Measurements from ENCODE around the gene SENP5. TPM values are rescaled to one million over a fixed set of nuclear protein-coding genes. Genes with fewer than 3 reads are reported as not detected.

The SENP5 gene
- total RNA-seq, 1 experiment from 2014 or later, result 27.6 TPM

GRCh38 chr3:196936288-196936687 lies 68.6 kb downstream of the SENP5 start:
- no peaks in the 10 kb centered on the region for H3K27me3 ChIP-seq (ENCODE audit: insufficient read depth, low read length)
- no peaks in the 10 kb centered on the region for H3K9me2 ChIP-seq (ENCODE audit: insufficient read depth)
- ChIA-PET RAD21 (ENCODE audit: low non-redundant PET in 1 of 2, low total read pairs in 2 of 2, uncharacterized antibody in 2 of 2, unreplicated experiment in 2 of 2) (no interaction called here), CTCF (no interaction called here), POLR2A (no interaction called here)
- DNase-seq (ENCODE audit: low read depth, low spot score), result no peak
- H3K4me3 ChIP-seq (replicated peaks in 1 of 2; ENCODE audit: low read depth in 1 of 2, low read length in 2 of 2), result no peak overlapping the region
- H3K9ac ChIP-seq (ENCODE audit: low read length), result no peak overlapping the region
- H3K36me3 ChIP-seq (ENCODE audit: control insufficient read depth in 1 of 2, insufficient read depth in 2 of 2, low read length in 2 of 2), result peaks cover 60 to 63% of the 10 kb centered on the region in 2 experiments
- ATAC-seq, result no peak
- intact Hi-C loops (cut with micrococcal nuclease), result no loop called here
- H2AFZ ChIP-seq (ENCODE audit: low read depth, low read length, poor library complexity, severe bottlenecking), result no peak overlapping the region
- no peak for TF ChIP-seq FOSL1 (IDR thresholded peaks at IDR 0.05; ENCODE audit: low read depth)
- H3K4me2 ChIP-seq (ENCODE audit: low read length), result no peak overlapping the region
- no peaks in the 10 kb centered on the region for H3K9me3 ChIP-seq (ENCODE audit: control insufficient read depth in 1 of 2, insufficient read depth in 1 of 2, low read depth in 1 of 2, low read length in 2 of 2)
- H3K4me1 ChIP-seq (ENCODE audit: control insufficient read depth in 1 of 2, insufficient read depth in 2 of 2, low read length in 2 of 2), result peaks cover 0 to 8% of the 10 kb centered on the region in 2 experiments; a peak in 1 of 4 replicates
- H4K20me1 ChIP-seq (ENCODE audit: insufficient read depth), result peaks cover 6% of the 10 kb centered on the region; the same call in 1 of the 2 replicates
- H3K79me2 ChIP-seq (ENCODE audit: insufficient read depth, low read length), result peaks cover 52% of the 10 kb centered on the region
- no peak overlapping the region for H3K27ac ChIP-seq (ENCODE audit: low read depth, low read length)
- TSS peak; percentile 30 for BruUV-seq (replicated peaks)

- ChIA-PET CTCF (no interaction called here), RAD21 (ENCODE audit: low non-redundant PET in 1 of 2, low total read pairs in 2 of 2, uncharacterized antibody in 2 of 2, unreplicated experiment in 2 of 2) (no interaction called here), POLR2A (no interaction called here)
- BruUV-seq (replicated peaks), result no TSS peak
- H3K27ac ChIP-seq (ENCODE audit: low read depth, low read length), result peak overlapping the region; percentile 20; the same call in 1 of the 2 replicates
- intact Hi-C loops (cut with micrococcal nuclease), result no loop called here
- no peaks in the 10 kb centered on the region for H3K9me3 ChIP-seq (ENCODE audit: control insufficient read depth in 1 of 2, insufficient read depth in 1 of 2, low read depth in 1 of 2, low read length in 2 of 2)
- no peak overlapping the region for H3K9ac ChIP-seq (ENCODE audit: low read length)
- peaks cover 0 to 8% of the 10 kb centered on the region in 2 experiments; a peak in 1 of 4 replicates for H3K4me1 ChIP-seq (ENCODE audit: control insufficient read depth in 1 of 2, insufficient read depth in 2 of 2, low read length in 2 of 2)
- DNase-seq (ENCODE audit: low read depth, low spot score) (no peak), ATAC-seq (no peak)
- no peak overlapping the region for H3K4me3 ChIP-seq (replicated peaks in 1 of 2; ENCODE audit: low read depth in 1 of 2, low read length in 2 of 2)
- peaks cover 6% of the 10 kb centered on the region; the same call in 1 of the 2 replicates for H4K20me1 ChIP-seq (ENCODE audit: insufficient read depth)
- no peak overlapping the region for H3K4me2 ChIP-seq (ENCODE audit: low read length)
- H3K79me2 ChIP-seq (ENCODE audit: insufficient read depth, low read length), result peaks cover 69% of the 10 kb centered on the region
- H3K27me3 ChIP-seq (ENCODE audit: insufficient read depth, low read length), result no peaks in the 10 kb centered on the region
- TF ChIP-seq, protein P1, sequence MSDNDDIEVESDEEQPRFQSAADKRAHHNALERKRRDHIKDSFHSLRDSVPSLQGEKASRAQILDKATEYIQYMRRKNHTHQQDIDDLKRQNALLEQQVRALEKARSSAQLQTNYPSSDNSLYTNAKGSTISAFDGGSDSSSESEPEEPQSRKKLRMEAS (IDR thresholded peaks at IDR 0.05), result no peak
- TF ChIP-seq RAD21 (IDR thresholded peaks at IDR 0.05; ENCODE audit: low read depth) (no peak), FOSL1 (IDR thresholded peaks at IDR 0.05; ENCODE audit: low read depth) (no peak), EGR1 (IDR thresholded peaks at IDR 0.05; ENCODE audit: low read depth) (no peak), SIN3A (IDR thresholded peaks at IDR 0.05; ENCODE audit: low read depth) (no peak), CBX3 (IDR thresholded peaks at IDR 0.05; ENCODE audit: low read depth) (no peak)
- TF ChIP-seq, protein P2, sequence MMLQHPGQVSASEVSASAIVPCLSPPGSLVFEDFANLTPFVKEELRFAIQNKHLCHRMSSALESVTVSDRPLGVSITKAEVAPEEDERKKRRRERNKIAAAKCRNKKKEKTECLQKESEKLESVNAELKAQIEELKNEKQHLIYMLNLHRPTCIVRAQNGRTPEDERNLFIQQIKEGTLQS (IDR thresholded peaks at IDR 0.05), result no peak
- TF ChIP-seq, protein P3, sequence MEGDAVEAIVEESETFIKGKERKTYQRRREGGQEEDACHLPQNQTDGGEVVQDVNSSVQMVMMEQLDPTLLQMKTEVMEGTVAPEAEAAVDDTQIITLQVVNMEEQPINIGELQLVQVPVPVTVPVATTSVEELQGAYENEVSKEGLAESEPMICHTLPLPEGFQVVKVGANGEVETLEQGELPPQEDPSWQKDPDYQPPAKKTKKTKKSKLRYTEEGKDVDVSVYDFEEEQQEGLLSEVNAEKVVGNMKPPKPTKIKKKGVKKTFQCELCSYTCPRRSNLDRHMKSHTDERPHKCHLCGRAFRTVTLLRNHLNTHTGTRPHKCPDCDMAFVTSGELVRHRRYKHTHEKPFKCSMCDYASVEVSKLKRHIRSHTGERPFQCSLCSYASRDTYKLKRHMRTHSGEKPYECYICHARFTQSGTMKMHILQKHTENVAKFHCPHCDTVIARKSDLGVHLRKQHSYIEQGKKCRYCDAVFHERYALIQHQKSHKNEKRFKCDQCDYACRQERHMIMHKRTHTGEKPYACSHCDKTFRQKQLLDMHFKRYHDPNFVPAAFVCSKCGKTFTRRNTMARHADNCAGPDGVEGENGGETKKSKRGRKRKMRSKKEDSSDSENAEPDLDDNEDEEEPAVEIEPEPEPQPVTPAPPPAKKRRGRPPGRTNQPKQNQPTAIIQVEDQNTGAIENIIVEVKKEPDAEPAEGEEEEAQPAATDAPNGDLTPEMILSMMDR (IDR thresholded peaks at IDR 0.05 in 2 of 3, conservative IDR thresholded peaks at IDR 0.05 in 1 of 3; ENCODE audit: borderline replicate concordance in 1 of 3, insufficient read depth in 1 of 3, low read depth in 2 of 3, low read length in 2 of 3), result no peak
- H2AFZ ChIP-seq (ENCODE audit: low read depth, low read length, poor library complexity, severe bottlenecking), result no peak overlapping the region
- peaks cover 47 to 60% of the 10 kb centered on the region in 2 experiments for H3K36me3 ChIP-seq (ENCODE audit: control insufficient read depth in 1 of 2, insufficient read depth in 2 of 2, low read length in 2 of 2)
- H3K9me2 ChIP-seq (ENCODE audit: insufficient read depth), result no peaks in the 10 kb centered on the region
Measured at GRCh38 chr3:196938124-196938523, 70.4 kb downstream of the SENP5 start.

Measured in HCT116 (cell line).